Measurements from ENCODE around the gene CLHC1.
"Not testable (repeated sequence)": the region's sequence is repeated elsewhere in the genome, so short reads cannot be mapped to it uniquely, and the experiment has no call there.

CLHC1 gene

DNA sequence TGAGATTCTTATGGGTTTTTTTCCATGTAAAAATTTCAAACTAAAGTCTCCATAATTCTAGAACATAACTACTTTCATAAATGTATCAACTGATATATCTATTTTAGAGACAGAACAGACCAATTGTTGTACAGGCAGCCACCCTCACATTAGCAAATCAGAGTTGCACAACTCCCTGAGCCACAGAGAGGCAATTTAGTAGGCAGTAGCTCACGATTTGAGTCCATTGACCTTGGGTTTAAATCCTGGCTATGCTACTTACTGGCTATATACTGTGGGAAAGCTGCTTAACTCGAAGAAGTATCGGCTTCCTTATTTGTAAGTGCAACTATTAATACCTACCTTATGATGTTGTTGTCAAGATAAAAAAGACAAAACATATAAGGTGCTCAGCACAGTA lies 20.7 kb upstream of the CLHC1 start:
- TF ChIP-seq POLR2A (IDR thresholded peaks at IDR 0.05; ENCODE audit: low read depth, low read length) = no peak
- no peak for TF ChIP-seq PAX5 (IDR thresholded peaks at IDR 0.05; ENCODE audit: insufficient read depth, low read length, severe bottlenecking)
- FAIRE-seq (no peak), DNase-seq (ENCODE audit: insufficient read length, low spot score) (no peak)

DNA sequence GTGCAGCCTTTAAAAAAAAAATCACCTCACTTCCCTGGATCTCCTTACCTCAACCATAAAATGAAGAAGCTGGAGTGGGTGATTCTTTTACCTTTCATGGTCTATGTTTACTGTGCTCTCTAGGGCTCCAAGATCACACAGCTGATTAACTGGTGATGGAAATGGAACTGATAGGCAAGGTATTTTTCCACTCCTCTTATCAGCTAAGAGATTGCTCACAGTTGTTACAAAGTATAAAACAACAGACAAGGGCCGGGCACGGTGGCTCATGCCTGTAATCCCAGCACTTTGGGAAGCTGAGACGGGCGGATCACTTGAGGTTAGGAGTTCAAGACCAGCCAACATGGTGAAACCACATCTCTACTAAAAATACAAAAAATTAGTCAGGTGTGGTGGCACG lies 14.9 kb upstream of the CLHC1 start:
- no peak for TF ChIP-seq PAX5 (IDR thresholded peaks at IDR 0.05; ENCODE audit: insufficient read depth, low read length, severe bottlenecking)
- no peak for TF ChIP-seq TAF1 (IDR thresholded peaks at IDR 0.05; ENCODE audit: low read depth, low read length)
- no peak for TF ChIP-seq POLR2A (IDR thresholded peaks at IDR 0.05; ENCODE audit: low read depth, low read length)
- TF ChIP-seq POU2F2 (IDR thresholded peaks at IDR 0.05; ENCODE audit: low read depth, low read length) = no peak
- no peak for TF ChIP-seq POLR2AphosphoS5 (IDR thresholded peaks at IDR 0.05; ENCODE audit: low read depth, low read length)
- TF ChIP-seq SPI1 (IDR thresholded peaks at IDR 0.05; ENCODE audit: low read depth, low read length) = no peak
- FAIRE-seq (no peak), DNase-seq (ENCODE audit: insufficient read length, low spot score) (no peak)

DNA sequence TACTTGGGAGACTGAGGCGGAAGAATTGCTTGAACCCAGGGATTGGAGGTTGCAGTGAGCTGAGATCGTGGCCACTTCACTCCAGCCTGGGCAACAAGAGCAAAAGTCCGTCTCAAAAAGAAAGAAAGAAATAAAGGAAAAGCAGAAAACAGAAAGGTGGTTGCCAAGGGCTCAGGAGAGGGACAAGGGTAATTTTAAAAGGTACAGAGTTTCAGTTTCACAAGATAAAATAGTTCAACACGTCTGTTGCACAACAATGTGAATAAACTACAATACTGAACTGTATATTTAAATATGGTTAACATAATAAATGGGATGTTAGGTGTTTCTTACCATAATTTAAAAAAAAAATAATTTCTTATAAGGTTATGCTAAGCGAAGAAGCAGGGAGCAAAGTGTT lies 13.3 kb upstream of the CLHC1 start:
- FAIRE-seq (no peak), DNase-seq (ENCODE audit: insufficient read length, low spot score) (no peak)

DNA sequence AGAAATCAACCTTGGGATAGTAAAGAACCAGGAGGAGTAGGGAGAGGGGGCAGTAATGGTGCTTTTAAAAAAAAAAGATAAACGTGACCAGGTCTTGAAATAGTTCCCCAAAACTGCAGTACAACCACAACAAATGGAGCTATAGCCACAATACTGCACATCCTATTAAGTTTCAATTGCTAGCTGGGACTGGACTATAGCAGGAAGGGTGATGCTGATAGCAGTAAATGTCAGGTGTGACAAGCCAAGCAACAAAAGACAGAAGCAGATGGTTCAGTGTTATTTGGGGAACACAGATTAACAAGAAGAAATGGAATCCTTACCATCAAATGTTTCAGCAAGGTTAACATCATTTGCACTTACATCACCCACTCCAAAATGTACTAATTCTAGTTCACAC lies 10.5 kb upstream of the CLHC1 start:
- DNase-seq (ENCODE audit: insufficient read length, low spot score) (no peak), FAIRE-seq (no peak)
- no peak for TF ChIP-seq POU2F2 (IDR thresholded peaks at IDR 0.05; ENCODE audit: low read depth, low read length)
- TF ChIP-seq POLR2A (IDR thresholded peaks at IDR 0.05; ENCODE audit: low read depth, low read length) = no peak
- TF ChIP-seq TAF1 (IDR thresholded peaks at IDR 0.05; ENCODE audit: low read depth, low read length) = no peak

More for the DNA sequence above, 13.3 kb upstream of the CLHC1 start:
- TF ChIP-seq SPI1 (IDR thresholded peaks at IDR 0.05; ENCODE audit: low read depth, low read length) (no peak), TAF1 (IDR thresholded peaks at IDR 0.05; ENCODE audit: low read depth, low read length) (no peak), POU2F2 (IDR thresholded peaks at IDR 0.05; ENCODE audit: low read depth, low read length) (no peak)

DNA sequence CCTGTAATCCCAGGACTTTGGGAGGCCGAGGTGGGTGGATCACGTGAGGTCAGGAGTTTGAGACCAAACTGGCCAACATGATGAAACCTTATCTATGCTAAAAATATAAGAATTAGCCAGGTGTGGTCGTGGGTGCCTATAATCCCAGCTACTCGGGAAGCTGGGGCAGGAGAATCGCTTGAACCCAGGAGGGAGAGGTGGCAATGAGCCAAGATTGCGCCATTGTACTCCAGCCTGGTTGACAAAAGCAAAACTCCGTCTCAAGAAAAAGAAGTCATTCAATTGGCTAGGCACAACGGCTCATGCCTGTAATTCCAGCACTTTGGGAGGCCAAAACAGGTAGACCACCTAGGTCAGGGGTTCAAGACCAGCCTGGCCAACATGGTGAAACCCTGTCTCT lies 9.5 kb upstream of the CLHC1 start:
- not testable (repeated sequence) for FAIRE-seq; DNase-seq (ENCODE audit: insufficient read length, low spot score)

DNA sequence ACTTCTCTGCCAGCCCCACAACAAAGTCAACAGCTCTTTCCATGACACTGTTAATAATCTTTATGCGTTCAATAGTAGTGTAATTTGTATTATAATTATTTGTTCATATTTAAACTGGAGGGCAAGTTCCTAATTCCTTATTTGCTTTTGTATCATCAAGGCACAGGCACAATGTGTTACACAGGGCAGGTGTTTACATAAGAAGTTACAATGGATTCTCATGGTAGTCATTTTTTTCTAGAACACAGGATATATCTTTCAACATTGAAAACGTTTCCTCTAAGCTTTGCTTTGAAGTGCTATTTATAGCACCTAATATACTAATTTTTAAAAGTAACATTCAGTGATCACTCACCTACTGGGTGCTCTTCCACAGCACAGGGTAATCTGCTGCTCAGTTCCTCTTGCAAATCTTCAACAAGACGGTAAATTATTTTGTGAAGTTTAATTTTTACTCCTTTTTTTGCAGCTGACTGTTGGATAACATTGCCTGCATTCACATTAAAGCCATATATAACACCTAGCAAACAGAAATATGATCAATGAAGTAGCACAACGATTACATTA lies 7.6 kb upstream of the CLHC1 start:
- no peak for DNase-seq (ENCODE audit: insufficient read length, low spot score)
- no peak for FAIRE-seq
- TF ChIP-seq PAX5 (IDR thresholded peaks at IDR 0.05; ENCODE audit: insufficient read depth, low read length, severe bottlenecking) (no peak), POLR2AphosphoS5 (IDR thresholded peaks at IDR 0.05; ENCODE audit: low read depth, low read length) (no peak), TAF1 (IDR thresholded peaks at IDR 0.05; ENCODE audit: low read depth, low read length) (no peak), SPI1 (IDR thresholded peaks at IDR 0.05; ENCODE audit: low read depth, low read length) (no peak), POLR2A (IDR thresholded peaks at IDR 0.05; ENCODE audit: low read depth, low read length) (no peak), POU2F2 (IDR thresholded peaks at IDR 0.05; ENCODE audit: low read depth, low read length) (no peak)

DNA sequence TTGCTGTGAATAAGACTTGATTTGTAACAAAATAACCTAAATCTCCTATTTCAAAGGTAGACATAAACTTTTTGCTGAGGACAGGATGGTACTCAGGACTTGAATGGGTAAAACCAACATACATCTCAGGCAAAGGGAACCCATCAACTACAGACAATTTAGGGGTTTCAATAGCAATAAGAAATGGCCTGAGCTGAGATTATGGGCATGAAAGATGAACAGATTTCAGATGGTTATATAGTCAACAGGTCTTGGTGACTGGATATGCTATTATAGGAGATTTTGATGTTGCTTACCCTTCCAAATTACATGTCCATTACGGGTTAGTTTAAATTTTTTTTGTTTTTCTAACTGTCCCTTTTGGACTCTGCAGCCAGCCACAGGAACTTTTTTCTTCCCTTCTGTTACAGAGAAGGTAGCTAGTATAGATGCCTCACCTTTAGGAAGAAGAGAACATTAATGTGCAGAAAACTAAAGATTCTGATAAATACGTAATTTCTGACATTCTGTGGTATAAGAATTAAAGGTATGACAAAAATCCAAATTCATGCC lies 5.0 kb upstream of the CLHC1 start:
- DNase-seq (ENCODE audit: insufficient read length, low spot score) (no peak), FAIRE-seq (no peak)
- TF ChIP-seq POU2F2 (IDR thresholded peaks at IDR 0.05; ENCODE audit: low read depth, low read length) (no peak), PAX5 (IDR thresholded peaks at IDR 0.05; ENCODE audit: insufficient read depth, low read length, severe bottlenecking) (no peak), TAF1 (IDR thresholded peaks at IDR 0.05; ENCODE audit: low read depth, low read length) (no peak), POLR2AphosphoS5 (IDR thresholded peaks at IDR 0.05; ENCODE audit: low read depth, low read length) (peak; percentile 63), POLR2A (IDR thresholded peaks at IDR 0.05; ENCODE audit: low read depth, low read length) (peak; percentile 56; the same call in 1 of the 2 replicates), SPI1 (IDR thresholded peaks at IDR 0.05; ENCODE audit: low read depth, low read length) (no peak)

DNA sequence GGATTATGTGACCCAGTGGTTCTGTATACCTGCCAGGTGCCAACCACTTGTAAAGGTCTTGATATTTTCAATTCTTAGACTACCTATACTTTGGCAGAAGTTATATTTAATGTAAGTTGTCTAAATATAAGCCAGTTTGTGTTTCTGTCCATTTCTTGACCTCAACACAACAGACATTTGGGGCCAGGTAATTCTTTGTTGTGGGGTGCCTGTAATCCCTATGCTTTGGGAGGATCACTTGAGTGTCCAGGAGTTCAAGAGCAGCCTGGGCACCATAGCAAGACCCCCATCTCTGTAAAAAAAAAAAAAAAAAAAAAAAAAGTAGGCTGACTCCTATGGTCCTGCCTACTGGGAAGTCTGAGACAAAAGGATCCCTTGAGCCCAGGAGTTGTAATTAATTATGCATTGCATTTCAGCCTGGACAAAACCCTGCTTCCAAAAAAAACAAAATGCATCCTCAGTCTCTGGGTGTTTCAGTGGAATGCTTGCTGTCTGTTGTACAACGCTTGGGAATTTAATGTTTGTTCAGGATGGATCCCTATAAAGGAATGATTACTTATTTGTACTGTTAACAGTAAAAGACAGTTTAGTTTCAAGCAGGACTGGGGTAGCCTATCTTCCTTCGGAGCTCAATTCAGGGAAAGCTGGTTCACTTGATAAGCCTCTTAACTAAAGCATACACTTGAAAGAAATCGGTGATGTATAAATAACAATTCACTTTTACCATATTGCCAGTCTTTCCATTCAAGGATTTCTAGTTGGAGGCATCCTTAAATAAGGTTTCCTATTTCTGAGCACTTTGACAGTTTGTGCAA lies 3.8 kb upstream of the CLHC1 start:
- no peak for FAIRE-seq
- TF ChIP-seq TAF1 (IDR thresholded peaks at IDR 0.05; ENCODE audit: low read depth, low read length) = no peak
- TF ChIP-seq POU2F2 (IDR thresholded peaks at IDR 0.05; ENCODE audit: low read depth, low read length) = no peak
- TF ChIP-seq POLR2A (IDR thresholded peaks at IDR 0.05; ENCODE audit: low read depth, low read length) = no peak; the same call in none of the 2 replicates
- TF ChIP-seq PAX5 (IDR thresholded peaks at IDR 0.05; ENCODE audit: insufficient read depth, low read length, severe bottlenecking) = no peak
- TF ChIP-seq SPI1 (IDR thresholded peaks at IDR 0.05; ENCODE audit: low read depth, low read length) = no peak
- TF ChIP-seq POLR2AphosphoS5 (IDR thresholded peaks at IDR 0.05; ENCODE audit: low read depth, low read length) = no peak; the same call in none of the 2 replicates
- DNase-seq (ENCODE audit: insufficient read length, low spot score) = no peak

DNA sequence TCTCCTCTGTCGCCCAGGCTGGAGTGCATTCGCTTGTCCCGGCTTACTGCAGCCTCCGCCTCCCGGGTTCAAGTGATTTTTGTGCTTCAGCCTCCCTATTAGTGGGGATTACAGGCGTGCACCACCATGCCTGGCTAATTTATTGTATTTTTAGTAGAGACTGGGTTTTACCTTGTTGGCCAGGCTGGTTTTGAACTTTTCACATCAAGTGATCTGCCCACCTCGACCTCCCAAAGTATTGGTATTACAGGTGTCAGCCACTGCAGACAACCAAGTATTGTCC lies 1.5 kb upstream of the CLHC1 start:
- no peak for TF ChIP-seq POLR2AphosphoS5 (IDR thresholded peaks at IDR 0.05; ENCODE audit: low read depth, low read length)
- DNase-seq (ENCODE audit: insufficient read length, low spot score) (no peak), FAIRE-seq (no peak)

DNA sequence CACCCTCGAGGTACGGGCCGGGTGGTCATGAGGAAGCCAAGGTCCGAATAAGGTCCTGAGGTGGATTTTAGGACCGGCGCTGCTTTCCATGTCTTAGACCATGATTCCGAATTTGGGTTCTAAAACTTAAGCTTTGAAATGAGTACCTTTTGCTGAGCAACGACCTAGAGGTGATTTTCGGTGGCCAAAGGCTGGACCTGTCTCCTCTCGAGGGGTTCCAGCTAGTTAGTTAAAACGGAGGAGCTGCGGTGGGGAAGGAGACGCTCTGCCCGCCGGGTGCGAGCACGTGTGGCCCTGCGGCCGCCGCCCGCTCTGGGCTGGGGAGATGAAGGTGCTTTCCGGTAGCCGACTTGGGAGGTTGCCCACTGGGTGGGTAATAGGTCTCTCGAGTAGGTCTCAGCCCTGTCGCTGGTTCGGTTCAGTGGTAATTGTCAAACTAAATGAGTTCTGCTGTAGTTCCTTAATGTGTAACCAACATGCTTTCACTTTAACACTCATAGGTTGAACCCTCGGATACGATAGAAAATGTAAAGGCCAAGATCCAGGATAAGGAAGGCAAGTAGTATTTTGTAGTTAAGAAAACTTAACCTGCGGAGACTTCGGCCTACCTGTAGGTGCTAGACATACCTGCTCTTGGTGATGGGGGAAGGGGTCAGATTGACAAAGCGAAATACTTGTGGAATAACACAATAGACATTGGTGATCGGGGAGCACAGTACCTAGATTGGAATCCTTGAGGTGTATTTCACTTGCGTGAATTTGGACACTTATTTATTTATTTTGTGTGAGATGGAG lies 967 bp upstream of the CLHC1 start:
- TF ChIP-seq POLR2A (IDR thresholded peaks at IDR 0.05; ENCODE audit: low read depth, low read length) (peak; percentile 41; the same call in 1 of the 2 replicates), SPI1 (IDR thresholded peaks at IDR 0.05; ENCODE audit: low read depth, low read length) (no peak), PAX5 (IDR thresholded peaks at IDR 0.05; ENCODE audit: insufficient read depth, low read length, severe bottlenecking) (no peak), POLR2AphosphoS5 (IDR thresholded peaks at IDR 0.05; ENCODE audit: low read depth, low read length) (no peak)
- FAIRE-seq = peak; percentile 9
- DNase-seq (ENCODE audit: insufficient read length, low spot score) = no peak

Measured in GM12891 (cell line).